ENCODE data around the gene HECW1. TPM values are rescaled to one million over a fixed set of nuclear protein-coding genes. Genes with fewer than 3 reads are reported as not detected.

The HECW1 gene
- total RNA-seq, 4 donors from 2014 or later = 1.2 to 3.9 (median 2.0) TPM

DNA sequence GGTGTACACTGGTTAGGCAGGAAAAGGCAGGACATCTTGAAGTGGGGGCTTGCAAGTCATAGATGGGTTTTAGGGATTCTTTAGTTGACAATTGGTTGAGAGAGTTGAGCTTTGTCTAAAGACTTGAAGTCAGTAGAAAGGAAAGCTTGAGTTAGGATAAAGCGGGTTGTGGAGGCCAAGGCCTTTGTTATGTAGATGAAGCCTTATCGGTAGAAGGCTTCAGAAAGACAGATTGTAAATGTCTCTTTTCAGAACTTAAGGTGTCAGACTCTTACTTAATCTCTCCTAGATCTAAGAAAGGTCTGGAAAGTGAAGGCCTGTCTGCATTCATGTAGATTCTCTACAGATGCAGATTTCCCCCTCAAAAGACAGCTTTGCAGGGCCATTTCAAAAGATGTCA, 177.4 kb downstream of the HECW1 start:
- in situ Hi-C loops (cut with MboI; ENCODE audit: low sequenced_read_pairs in 4 of 4) (no loop called here), intact Hi-C loops (cut with DNase I; ENCODE audit: low total_unique reads) (no loop called here)
- Histone ChIP-seq H3K9me3 (no peaks in the 10 kb centered on the region), H3K4me1 (peaks cover 0 to 5% of the 10 kb centered on the region in 2 donors), H3K27me3 (no peaks in the 10 kb centered on the region), H3K27ac (no peak overlapping the region), H3K4me3 (no peak overlapping the region), H3K36me3 (no peaks in the 10 kb centered on the region)
- TF ChIP-seq, protein P1, sequence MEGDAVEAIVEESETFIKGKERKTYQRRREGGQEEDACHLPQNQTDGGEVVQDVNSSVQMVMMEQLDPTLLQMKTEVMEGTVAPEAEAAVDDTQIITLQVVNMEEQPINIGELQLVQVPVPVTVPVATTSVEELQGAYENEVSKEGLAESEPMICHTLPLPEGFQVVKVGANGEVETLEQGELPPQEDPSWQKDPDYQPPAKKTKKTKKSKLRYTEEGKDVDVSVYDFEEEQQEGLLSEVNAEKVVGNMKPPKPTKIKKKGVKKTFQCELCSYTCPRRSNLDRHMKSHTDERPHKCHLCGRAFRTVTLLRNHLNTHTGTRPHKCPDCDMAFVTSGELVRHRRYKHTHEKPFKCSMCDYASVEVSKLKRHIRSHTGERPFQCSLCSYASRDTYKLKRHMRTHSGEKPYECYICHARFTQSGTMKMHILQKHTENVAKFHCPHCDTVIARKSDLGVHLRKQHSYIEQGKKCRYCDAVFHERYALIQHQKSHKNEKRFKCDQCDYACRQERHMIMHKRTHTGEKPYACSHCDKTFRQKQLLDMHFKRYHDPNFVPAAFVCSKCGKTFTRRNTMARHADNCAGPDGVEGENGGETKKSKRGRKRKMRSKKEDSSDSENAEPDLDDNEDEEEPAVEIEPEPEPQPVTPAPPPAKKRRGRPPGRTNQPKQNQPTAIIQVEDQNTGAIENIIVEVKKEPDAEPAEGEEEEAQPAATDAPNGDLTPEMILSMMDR (IDR thresholded peaks at IDR 0.05 in 4 of 5, conservative IDR thresholded peaks at IDR 0.05 in 1 of 5) = no peak
- no peak for TF ChIP-seq POLR2A (IDR thresholded peaks at IDR 0.05)
- ATAC-seq (no peak), DNase-seq (no peak)

DNA sequence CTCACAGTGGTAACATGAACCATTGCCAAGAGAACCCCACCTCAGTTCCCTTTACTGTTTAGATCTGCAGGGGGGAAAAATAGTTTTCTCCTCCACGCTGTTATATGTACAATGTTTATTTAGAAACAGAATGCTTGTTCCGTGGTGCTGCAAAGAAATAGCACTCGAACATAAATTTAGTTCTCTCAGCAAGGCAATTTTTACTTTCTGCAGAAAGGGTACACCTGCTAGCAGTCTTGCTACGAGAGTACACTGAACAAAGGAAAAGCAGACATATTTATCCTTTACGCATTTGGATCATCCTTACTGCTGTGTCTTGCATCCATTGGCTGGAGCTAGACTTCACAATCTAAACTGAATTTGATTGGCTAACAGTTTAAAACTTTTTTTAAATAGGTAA, 178.5 kb downstream of the HECW1 start:
- ATAC-seq (no peak), DNase-seq (no peak)
- Histone ChIP-seq H3K4me1 (peaks cover 0 to 5% of the 10 kb centered on the region in 2 donors), H3K27ac (no peak overlapping the region), H3K4me3 (no peak overlapping the region), H3K27me3 (no peaks in the 10 kb centered on the region), H3K36me3 (no peaks in the 10 kb centered on the region), H3K9me3 (no peaks in the 10 kb centered on the region)
- intact Hi-C loops (cut with DNase I; ENCODE audit: low total_unique reads) = no loop called here
- in situ Hi-C loops (cut with MboI; ENCODE audit: low sequenced_read_pairs in 4 of 4) = no loop called here
- no peak for TF ChIP-seq POLR2A (IDR thresholded peaks at IDR 0.05)
- TF ChIP-seq, protein P1 (IDR thresholded peaks at IDR 0.05 in 4 of 5, conservative IDR thresholded peaks at IDR 0.05 in 1 of 5) = no peak

DNA sequence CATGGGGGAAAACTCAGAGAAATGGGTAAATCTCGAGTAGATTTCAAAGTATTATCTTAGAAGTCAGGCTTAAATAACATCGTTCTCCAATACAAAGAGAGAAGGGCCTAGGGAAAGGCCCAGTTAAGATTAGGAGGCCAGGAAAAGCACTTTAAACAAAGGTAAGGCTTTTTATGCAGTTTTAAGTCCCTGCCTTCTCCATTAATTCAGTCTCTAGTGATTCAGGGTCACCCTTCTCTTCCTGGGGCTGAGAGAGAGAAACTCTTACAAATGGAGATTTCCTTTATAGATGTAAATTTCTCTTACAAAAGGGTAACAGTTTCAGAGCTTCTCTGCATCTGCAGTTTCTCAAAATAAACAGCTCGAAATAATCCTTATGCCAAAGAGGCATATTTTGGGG, 179.3 kb downstream of the HECW1 start:
- in situ Hi-C loops (cut with MboI; ENCODE audit: low sequenced_read_pairs in 4 of 4) = no loop called here
- Histone ChIP-seq H3K4me3 (no peak overlapping the region), H3K36me3 (no peaks in the 10 kb centered on the region)

DNA sequence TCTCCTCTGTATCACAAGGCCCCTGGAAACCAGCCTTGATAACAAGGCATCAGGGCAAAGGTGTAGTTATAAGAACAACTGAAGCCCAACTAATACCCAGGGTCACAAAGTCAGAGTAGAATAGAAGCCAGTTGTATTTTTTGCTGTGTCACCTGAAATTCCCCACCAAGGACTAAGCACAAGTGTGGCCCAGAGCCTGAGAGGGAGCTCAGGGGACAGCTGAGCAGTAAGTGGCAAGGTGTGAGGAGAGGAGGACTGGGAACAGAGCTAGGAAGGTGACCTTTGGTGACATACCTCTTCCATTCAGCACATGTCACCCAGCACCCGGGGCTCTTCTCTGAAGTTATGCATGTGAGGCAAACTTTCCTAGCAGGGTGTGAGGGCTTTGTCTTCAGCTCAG, 179.9 kb downstream of the HECW1 start:
- Histone ChIP-seq H3K27me3 (no peaks in the 10 kb centered on the region), H3K4me3 (no peak overlapping the region), H3K4me1 (peaks cover 0 to 5% of the 10 kb centered on the region in 2 donors), H3K9me3 (no peaks in the 10 kb centered on the region), H3K27ac (no peak overlapping the region), H3K36me3 (no peaks in the 10 kb centered on the region)
- intact Hi-C loops (cut with DNase I; ENCODE audit: low total_unique reads) = no loop called here
- in situ Hi-C loops (cut with MboI; ENCODE audit: low sequenced_read_pairs in 4 of 4) = no loop called here
- TF ChIP-seq POLR2A (IDR thresholded peaks at IDR 0.05) = no peak
- TF ChIP-seq, protein P1 (IDR thresholded peaks at IDR 0.05 in 4 of 5, conservative IDR thresholded peaks at IDR 0.05 in 1 of 5) = no peak
- DNase-seq (no peak), ATAC-seq (no peak)

More for the DNA sequence above, 179.3 kb downstream of the HECW1 start:
- intact Hi-C loops (cut with DNase I; ENCODE audit: low total_unique reads) = no loop called here
- no peak for TF ChIP-seq POLR2A (IDR thresholded peaks at IDR 0.05)
- TF ChIP-seq, protein P1 (IDR thresholded peaks at IDR 0.05 in 4 of 5, conservative IDR thresholded peaks at IDR 0.05 in 1 of 5) = no peak
- Histone ChIP-seq H3K4me1 (peaks cover 0 to 5% of the 10 kb centered on the region in 2 donors), H3K9me3 (no peaks in the 10 kb centered on the region), H3K27me3 (no peaks in the 10 kb centered on the region), H3K27ac (no peak overlapping the region)
- ATAC-seq = no peak
- no peak for DNase-seq

DNA sequence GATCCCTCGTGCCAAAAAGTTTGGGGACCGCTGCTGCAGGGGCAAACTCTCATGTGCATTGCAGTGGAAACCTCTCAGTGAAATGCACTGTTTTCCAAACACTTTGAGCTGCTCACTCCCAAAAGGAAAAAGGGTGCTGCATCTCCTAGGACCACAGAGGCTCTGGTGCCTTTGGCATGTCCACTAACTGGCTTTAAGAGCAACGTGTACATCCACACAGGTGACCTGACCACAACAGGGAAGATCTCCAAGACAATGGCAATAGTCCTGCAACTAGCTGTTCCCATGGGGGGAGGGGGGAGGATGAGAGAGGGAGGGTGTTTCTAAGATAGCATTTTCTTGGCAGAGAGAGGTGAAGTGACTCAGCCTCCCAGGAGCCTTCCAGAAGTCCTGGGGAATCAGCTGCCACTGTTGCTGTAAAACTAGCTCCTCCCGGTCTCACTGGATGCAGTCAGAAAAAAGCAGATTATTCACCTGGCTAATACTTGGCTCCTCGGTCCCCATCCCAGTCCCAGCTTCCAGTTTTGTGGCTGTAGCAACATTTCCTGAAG, 181.7 kb downstream of the HECW1 start:
- ATAC-seq = peak; percentile 75 to 95
- in situ Hi-C loops (cut with MboI; ENCODE audit: low sequenced_read_pairs in 4 of 4) = no loop called here

More for the DNA sequence above, 181.7 kb downstream of the HECW1 start:
- Histone ChIP-seq H3K4me3 (no peak overlapping the region), H3K27ac (peak overlapping the region in 1 of 4 donors; percentile 16), H3K4me1 (peaks cover 0 to 5% of the 10 kb centered on the region in 2 donors), H3K9me3 (no peaks in the 10 kb centered on the region), H3K36me3 (no peaks in the 10 kb centered on the region), H3K27me3 (no peaks in the 10 kb centered on the region)
- TF ChIP-seq, protein P1 (IDR thresholded peaks at IDR 0.05 in 4 of 5, conservative IDR thresholded peaks at IDR 0.05 in 1 of 5) = no peak
- TF ChIP-seq POLR2A (IDR thresholded peaks at IDR 0.05) = no peak
- intact Hi-C loops (cut with DNase I; ENCODE audit: low total_unique reads) = no loop called here
- DNase-seq = peak; percentile 21 to 45
